ENCODE data around the gene PLPP1.
A peak's percentile ranks its signal among the peaks of the same experiment; 100 is the strongest.

PLPP1 gene

DNA sequence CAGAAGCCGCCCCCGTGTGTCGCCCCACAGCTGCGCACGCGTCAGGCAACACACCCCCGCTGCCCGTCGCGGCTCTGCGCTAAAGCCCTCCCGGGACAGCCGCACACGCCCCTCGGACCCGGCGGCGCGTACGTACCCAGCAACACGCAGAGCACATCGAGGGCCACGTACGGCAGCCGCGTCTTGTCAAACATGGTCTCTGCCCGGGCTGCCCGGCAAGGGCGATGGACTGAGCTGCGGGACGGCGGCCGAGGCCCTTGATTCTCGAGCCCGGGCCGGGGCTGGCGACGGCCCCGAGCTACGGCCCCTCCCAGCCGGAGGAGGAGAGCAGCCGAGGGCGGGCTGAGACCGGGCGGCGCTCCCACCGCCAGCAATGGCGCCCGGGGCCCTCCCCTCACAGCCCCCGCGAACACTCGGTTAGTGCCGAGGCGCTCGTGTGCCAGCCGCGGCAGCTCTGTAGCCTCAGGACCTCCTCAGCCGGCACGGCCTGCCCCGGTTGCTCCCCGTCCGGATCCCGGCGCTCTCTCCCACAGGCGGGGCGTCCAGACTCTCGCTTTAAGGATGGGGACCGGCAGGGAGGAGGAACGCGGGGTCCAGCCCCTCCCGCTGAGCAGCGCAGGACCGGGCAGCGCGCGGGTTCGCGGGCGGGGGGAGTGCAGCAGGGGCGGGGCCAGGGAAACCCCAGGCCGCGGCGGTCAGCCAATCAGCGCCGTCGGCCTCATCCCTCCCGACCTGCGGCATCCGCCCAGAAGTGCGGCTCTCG lies at the start of gene PLPP1:
TSS of gene PLPP1 (minus strand) at position 529 of the 763 bp plus-strand sequence. CDS start at position 194, 335 bp downstream.
- peak within 1 kb of the TSS; percentile 81 to 95 for H3K4me3 ChIP-seq (replicated peaks in 1 of 2; ENCODE audit: low read depth in 2 of 2, low read length in 2 of 2)
- TF ChIP-seq CTCF (IDR thresholded peaks at IDR 0.05; ENCODE audit: low read depth, low read length), result no peak
- DNase-seq (ENCODE audit: low read depth in 2 of 2), result peak; percentile 86 to 93

DNA sequence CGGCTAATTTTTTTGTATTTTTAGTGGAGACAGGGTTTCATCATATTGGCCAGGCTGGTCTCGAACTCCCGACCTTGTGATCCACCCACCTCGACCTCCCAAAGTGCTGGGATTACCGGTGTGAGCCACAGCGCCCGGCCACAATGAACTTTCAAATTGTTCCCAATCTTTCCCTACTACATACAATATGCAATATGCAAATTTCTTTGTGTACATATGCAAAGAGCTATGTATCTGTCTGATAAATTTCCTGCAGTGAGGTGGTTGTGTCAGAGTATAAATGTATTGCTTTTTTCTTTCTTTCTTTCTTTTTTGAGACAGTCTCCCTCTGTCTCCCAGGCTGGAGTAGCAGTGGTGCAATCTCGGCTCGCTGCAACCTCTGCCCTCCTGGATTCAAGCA lies 48.8 kb upstream of the PLPP1 start:
- no peak for DNase-seq (ENCODE audit: low read depth in 2 of 2)
- TF ChIP-seq CTCF (IDR thresholded peaks at IDR 0.05; ENCODE audit: low read depth, low read length), result no peak

DNA sequence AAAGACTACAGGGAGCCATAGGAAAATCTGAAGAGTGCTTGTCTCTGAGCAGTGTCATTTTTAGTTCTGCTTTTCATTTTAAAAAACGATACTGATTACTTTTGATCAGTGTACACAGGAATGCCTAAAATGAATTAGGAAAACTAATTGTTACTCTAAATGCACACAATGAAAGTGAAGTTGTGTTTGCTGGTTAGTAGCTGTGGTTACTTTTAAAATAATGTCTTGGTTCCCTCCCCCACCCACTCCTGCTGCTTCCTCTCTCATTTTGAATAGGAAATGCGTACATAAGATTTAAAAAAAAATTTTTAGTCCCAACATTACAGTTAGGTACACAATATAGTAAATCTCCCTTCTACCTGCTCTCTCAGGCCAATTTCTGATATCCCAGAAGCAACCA lies 47.5 kb upstream of the PLPP1 start:
- DNase-seq (ENCODE audit: low read depth in 2 of 2), result no peak
- TF ChIP-seq CTCF (IDR thresholded peaks at IDR 0.05; ENCODE audit: low read depth, low read length), result no peak
- H3K4me3 ChIP-seq (replicated peaks in 1 of 2; ENCODE audit: low read depth in 2 of 2, low read length in 2 of 2), result no peak overlapping the region

More for the DNA sequence above, 48.8 kb upstream of the PLPP1 start:
- H3K4me3 ChIP-seq (replicated peaks in 1 of 2; ENCODE audit: low read depth in 2 of 2, low read length in 2 of 2), result no peak overlapping the region

GRCh38 chr5:55580042-55580441 lies 45.3 kb upstream of the PLPP1 start:
- H3K4me3 ChIP-seq (replicated peaks in 1 of 2; ENCODE audit: low read depth in 2 of 2, low read length in 2 of 2), result no peak overlapping the region
- no peak for TF ChIP-seq CTCF (IDR thresholded peaks at IDR 0.05; ENCODE audit: low read depth, low read length)
- no peak for DNase-seq (ENCODE audit: low read depth in 2 of 2)

DNA sequence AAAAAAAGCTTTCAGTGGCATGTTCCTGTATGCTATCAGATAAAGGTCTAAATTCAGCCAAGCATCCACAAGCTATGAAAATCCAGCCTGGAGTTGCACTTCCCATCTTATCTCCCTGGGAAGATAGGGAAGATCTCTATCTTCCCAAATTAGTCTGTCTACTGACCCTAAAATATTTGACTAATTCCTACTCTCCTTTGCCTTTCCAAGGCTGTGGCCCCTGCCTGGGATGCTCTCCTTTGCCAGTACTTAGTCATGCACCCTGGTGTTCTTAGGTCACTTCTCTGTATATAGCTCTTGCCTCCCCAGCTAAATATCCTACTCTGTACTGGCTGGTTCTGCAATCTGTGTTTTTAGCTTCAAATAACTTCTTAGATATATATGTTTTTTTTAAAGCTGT lies 44.0 kb upstream of the PLPP1 start:
- no peak overlapping the region for H3K4me3 ChIP-seq (replicated peaks in 1 of 2; ENCODE audit: low read depth in 2 of 2, low read length in 2 of 2)
- peak; percentile 44 to 58 for DNase-seq (ENCODE audit: low read depth in 2 of 2)
- TF ChIP-seq CTCF (IDR thresholded peaks at IDR 0.05; ENCODE audit: low read depth, low read length), result no peak

DNA sequence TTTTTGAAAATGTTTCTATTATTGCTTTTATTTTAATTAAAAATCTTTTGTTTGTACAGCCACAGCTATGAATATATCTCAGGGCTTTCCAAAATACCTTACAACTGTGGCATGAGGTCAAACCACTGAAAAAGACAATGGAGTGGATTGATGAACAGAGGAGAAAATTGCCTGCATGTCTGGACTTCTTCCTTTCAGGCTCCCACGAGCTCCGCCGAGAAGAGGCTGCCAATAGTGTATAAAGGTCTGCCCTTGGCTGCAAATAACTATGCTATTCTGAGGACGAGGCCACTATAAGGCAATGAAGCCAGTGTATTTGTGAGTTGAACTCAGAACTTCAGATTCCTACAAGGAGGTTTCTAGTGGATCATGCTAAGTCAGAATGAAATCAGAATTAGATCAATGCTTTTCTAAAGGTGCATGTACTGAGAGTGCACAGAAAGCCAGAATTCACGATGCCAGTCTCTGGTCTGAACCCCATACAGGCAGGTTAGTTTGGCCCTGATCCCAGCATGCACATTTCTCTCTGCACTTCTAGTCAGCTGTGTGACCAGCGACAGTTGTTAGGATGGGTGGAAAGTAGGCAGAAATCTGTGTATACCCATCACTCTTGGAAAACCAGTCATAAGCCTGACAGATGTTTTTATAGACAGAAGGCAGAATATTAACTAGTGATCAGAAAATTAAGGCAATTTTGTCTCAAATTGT lies 42.7 kb upstream of the PLPP1 start:
- no peak overlapping the region for H3K4me3 ChIP-seq (replicated peaks in 1 of 2; ENCODE audit: low read depth in 2 of 2, low read length in 2 of 2)
- DNase-seq (ENCODE audit: low read depth in 2 of 2), result peak; percentile 51 to 87
- TF ChIP-seq CTCF (IDR thresholded peaks at IDR 0.05; ENCODE audit: low read depth, low read length), result no peak
